HG02759 (cell line): Measurements from ENCODE around the gene NPIPB9.

Experiments used
- ATAC-seq: cut with Tn5 transposase; IDR thresholded peaks from one replicate; pipeline ENCODE4 v1.9.1; 2021; ENCODE audit warnings: mild to moderate bottlenecking, moderate library complexity; ENCODE audit not compliant: unreplicated experiment

Gene NPIPB9

GRCh38 chr16:28821874-28822519 is 70.4 kb downstream of the NPIPB9 start:
- no peak for ATAC-seq
